GM12801 (cell line): ENCODE data around the gene CES2.

Experiments
- TF ChIP-seq, protein P1 (sequence below): IDR thresholded peaks from one replicate; pipeline ENCODE4 v1.5.1; 2011; ENCODE audit warnings: control low read depth; ENCODE audit not compliant: insufficient read length; ENCODE audit errors: extremely low read depth

Gene CES2

GRCh38 chr16:66910175-66910940 is 25.0 kb upstream of the CES2 start:
- TF ChIP-seq, protein P1, sequence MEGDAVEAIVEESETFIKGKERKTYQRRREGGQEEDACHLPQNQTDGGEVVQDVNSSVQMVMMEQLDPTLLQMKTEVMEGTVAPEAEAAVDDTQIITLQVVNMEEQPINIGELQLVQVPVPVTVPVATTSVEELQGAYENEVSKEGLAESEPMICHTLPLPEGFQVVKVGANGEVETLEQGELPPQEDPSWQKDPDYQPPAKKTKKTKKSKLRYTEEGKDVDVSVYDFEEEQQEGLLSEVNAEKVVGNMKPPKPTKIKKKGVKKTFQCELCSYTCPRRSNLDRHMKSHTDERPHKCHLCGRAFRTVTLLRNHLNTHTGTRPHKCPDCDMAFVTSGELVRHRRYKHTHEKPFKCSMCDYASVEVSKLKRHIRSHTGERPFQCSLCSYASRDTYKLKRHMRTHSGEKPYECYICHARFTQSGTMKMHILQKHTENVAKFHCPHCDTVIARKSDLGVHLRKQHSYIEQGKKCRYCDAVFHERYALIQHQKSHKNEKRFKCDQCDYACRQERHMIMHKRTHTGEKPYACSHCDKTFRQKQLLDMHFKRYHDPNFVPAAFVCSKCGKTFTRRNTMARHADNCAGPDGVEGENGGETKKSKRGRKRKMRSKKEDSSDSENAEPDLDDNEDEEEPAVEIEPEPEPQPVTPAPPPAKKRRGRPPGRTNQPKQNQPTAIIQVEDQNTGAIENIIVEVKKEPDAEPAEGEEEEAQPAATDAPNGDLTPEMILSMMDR, result no peak

GRCh38 chr16:66911112-66911511 is 24.2 kb upstream of the CES2 start:
- TF ChIP-seq, protein P1, result no peak

DNA sequence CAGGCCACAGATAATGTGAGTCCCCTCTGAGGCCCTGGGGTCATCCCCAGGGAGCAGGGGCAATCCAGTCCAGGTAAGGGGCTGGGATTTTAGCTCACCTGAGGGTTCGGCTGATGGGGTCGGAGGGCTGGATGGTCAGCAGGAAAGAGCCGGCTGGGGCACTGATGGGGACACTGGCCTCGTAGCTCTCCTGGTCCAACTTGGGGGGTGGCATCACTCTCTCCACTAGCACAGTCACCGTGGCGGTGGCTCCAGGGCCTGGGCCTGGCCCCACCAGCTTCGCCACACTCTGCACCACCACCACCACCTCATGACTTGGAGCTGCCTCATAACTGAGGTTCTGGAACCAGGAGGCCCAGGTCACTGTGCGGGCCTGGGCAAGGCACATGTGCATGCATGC is 23.5 kb upstream of the CES2 start:
- TF ChIP-seq, protein P1, result no peak

- TF ChIP-seq, protein P1, result no peak
Measured at GRCh38 chr16:66913081-66913480, 22.2 kb upstream of the CES2 start.

DNA sequence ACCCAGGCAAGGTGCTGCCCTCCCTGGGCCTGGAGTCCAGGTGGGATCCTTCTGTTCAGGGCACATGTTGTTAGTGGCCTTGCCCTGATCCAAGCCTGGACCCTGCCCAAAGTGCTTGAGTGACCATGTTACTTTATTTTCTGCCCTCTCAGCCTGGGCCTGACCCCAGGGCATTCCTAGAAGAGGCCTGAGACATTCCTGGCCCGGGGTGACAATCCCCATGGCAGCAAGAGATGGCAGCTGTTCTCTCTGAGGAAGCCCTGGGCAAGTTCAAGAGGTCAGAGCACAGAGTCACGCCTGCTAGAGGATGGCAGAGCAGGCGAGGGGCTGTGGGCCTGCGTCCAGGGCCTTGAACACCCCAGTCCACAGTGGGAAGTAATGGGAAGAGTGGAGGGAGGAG is 21.6 kb upstream of the CES2 start:
- TF ChIP-seq, protein P1, result no peak

DNA sequence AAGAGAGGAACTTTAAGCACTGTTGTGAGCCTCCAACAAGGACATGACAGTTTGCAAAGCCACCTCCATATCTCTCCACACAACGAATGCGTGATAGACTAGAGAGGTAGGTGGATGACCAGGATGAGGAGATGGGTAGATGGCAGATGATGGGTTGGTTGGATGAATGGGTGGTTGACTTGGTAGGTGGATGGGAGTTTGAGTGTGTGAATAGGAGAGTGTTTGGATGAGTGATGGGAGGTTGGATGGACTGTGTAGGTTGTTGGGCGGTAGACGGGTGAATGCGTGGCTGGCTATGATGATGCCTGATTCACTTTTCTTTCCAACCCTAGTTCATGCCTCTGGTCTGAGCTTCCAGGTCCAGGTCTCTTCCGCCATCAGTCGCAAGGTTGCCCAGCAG is 20.8 kb upstream of the CES2 start:
- TF ChIP-seq, protein P1, result no peak

- TF ChIP-seq, protein P1, result no peak
Measured at GRCh38 chr16:66915041-66915440, 20.3 kb upstream of the CES2 start.
